Loucy (cell line): ENCODE measurements around the gene RRH.

Source experiments
- EZH2phosphoT487 ChIP-seq: fragments of 200-600 bp; IDR thresholded peaks from 2 replicates; pipeline ENCODE4 v1.6.1; 2018; ENCODE audit warnings: antibody characterized with exemption, mild to moderate bottlenecking, moderate library complexity, borderline replicate concordance
- TF ChIP-seq, protein P1 (sequence below): fragments of 200-600 bp; sonication (generic); conservative IDR thresholded peaks from 2 replicates; pipeline ENCODE4 v1.5.1; 2014; ENCODE audit warnings: mild to moderate bottlenecking, antibody characterized with exemption, low read length

DNA sequence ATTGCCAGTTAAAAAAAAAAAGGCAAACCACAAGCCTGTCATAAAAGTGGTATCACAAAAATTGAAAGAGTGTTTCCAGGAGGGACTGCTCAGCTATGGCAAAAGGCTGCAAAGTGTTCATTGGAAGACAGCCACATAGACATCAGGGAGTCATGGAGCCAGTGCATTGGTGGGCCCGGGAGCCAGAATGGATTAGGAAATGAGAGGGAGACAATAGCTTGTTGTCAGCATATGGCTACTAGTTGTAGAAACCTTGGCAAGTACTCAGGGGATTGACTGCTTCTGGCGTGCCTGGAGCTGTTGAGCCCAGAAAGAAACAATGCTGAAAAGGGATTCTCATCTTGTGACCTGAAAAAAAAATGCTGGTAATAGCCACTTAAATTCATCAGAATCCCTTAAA lies 7.2 kb upstream of the RRH start:
- TF ChIP-seq, protein P1, sequence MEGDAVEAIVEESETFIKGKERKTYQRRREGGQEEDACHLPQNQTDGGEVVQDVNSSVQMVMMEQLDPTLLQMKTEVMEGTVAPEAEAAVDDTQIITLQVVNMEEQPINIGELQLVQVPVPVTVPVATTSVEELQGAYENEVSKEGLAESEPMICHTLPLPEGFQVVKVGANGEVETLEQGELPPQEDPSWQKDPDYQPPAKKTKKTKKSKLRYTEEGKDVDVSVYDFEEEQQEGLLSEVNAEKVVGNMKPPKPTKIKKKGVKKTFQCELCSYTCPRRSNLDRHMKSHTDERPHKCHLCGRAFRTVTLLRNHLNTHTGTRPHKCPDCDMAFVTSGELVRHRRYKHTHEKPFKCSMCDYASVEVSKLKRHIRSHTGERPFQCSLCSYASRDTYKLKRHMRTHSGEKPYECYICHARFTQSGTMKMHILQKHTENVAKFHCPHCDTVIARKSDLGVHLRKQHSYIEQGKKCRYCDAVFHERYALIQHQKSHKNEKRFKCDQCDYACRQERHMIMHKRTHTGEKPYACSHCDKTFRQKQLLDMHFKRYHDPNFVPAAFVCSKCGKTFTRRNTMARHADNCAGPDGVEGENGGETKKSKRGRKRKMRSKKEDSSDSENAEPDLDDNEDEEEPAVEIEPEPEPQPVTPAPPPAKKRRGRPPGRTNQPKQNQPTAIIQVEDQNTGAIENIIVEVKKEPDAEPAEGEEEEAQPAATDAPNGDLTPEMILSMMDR = no peak
- TF ChIP-seq EZH2phosphoT487 = no peak
